LNCAP (cell line): Measurements from ENCODE around the gene DRD1.

Source experiments
- CTCF ChIP-seq: fragments of 450-650 bp; IDR thresholded peaks from 2 replicates; pipeline ENCODE4 v1.5.1; 2017; ENCODE audit warnings: mild to moderate bottlenecking

Gene DRD1

GRCh38 chr5:175466700-175467318 is 22.8 kb upstream of the DRD1 start:
- no peak for TF ChIP-seq CTCF

- no peak for TF ChIP-seq CTCF
These were observed 21.3 kb upstream of the DRD1 start for GRCh38 chr5:175465282-175465681.

- no peak; the same call in 1 of the 2 replicates for TF ChIP-seq CTCF
These were observed 20.9 kb upstream of the DRD1 start for GRCh38 chr5:175464942-175465233.

GRCh38 chr5:175464074-175464941 is 20.3 kb upstream of the DRD1 start:
- TF ChIP-seq CTCF: peak; percentile 66

GRCh38 chr5:175463641-175464040 is 19.7 kb upstream of the DRD1 start:
- TF ChIP-seq CTCF: no peak

- no peak for TF ChIP-seq CTCF
These were observed 17.4 kb upstream of the DRD1 start for GRCh38 chr5:175461370-175461769.

GRCh38 chr5:175460552-175460951 is 16.6 kb upstream of the DRD1 start:
- TF ChIP-seq CTCF: no peak
